HG02938 (cell line): ENCODE data around the gene KCNMA1.

Experiments
- ATAC-seq: cut with Tn5 transposase; IDR thresholded peaks from one replicate; pipeline ENCODE4 v1.9.1; 2021; ENCODE audit warnings: mild to moderate bottlenecking, moderate library complexity; ENCODE audit not compliant: unreplicated experiment

The KCNMA1 gene

GRCh38 chr10:77041636-77042258 is 595.9 kb downstream of the KCNMA1 start:
- ATAC-seq, result no peak

GRCh38 chr10:77038407-77038806 is 599.2 kb downstream of the KCNMA1 start:
- no peak for ATAC-seq

GRCh38 chr10:77037735-77038403 is 599.7 kb downstream of the KCNMA1 start:
- ATAC-seq, result no peak

DNA sequence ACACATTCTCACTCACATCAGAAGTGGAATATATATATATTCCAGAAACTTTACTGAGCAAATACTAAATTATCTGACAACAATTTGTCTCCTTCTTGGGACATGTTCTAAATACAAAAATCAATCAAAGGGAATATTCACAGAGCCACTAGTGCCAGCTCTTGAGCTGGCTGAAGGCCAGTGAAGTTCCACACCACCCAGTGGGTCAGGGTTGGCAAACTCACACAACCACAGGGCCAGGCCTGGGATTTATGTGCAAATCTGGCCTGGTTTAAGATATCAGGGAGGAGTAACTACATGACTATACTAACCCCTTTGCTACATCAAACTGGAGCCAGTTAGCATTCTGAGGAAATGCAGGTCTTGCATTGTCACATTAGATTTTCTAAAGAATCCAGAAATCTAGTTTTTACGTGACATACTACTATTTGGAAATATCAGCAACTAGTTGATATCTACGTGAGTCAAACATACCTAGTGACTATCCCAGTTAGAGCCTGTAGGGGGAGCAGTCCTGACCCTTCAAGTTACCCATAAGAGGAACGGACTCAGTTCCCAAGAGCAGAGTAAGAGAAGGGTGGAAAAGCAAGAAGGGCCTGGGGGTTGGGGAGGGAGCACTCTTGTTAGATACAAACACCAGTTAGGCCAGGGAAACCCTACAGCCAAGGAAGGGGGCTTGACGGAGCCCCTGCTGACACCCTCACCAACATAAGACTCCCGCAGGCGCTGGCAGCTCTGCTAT is 600.4 kb downstream of the KCNMA1 start:
- ATAC-seq, result no peak

DNA sequence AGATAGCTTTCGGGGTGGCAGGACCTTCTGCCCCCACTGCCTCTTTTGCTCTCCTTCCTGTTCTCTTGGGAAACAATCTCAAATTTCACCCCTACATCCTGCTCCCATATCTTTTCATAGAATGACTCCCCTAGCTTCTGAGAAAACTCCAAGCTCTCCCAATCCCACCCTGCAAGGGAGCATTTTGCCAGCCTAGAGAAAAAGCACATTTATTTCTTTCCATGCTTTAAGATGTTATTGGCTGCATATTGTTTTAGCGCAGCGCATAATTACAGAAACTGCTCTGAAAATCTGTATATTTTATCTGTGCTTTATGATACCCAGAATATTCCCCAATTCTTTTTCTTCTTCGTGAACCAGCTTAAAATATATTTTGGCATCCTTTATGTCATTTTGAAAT is 601.3 kb downstream of the KCNMA1 start:
- no peak for ATAC-seq

DNA sequence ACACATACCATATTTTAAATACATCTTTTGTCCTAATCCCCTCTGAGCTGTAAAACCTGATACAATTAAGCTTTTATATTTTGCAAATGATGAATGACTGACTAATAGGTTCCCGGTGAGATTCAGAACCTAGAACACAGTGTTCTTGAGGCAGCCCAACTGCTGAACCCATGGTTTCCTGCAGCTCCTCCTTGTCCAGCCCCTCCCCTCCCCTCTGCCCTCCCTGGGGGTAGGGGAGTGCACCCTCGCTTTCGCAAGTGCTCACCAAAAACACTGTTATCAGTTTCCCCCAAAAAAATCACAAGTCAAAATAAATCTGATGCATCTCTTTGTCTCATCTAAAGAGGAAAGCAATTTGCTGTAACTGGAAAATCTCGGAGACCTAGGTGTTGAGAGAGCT is 602.8 kb downstream of the KCNMA1 start:
- ATAC-seq, result no peak

DNA sequence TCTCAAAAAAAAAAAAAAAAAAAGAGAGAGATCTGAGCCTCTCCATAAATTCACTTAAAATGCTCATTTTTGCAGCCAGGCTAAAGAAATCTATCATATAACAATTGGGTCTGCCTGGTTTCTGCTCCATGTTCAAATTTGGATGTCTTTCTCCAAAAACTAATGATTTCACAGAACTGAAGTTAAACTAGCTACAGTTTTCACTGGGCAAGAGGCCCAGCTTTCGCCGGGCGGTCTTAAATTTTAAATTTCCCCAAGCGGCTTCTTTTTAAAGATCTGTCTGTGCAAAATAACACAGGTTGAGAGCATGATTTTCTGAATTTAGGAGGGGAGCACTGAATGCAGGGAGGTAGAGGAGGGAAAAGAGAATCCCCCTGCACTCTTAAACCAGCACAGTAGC is 603.4 kb downstream of the KCNMA1 start:
- no peak for ATAC-seq

DNA sequence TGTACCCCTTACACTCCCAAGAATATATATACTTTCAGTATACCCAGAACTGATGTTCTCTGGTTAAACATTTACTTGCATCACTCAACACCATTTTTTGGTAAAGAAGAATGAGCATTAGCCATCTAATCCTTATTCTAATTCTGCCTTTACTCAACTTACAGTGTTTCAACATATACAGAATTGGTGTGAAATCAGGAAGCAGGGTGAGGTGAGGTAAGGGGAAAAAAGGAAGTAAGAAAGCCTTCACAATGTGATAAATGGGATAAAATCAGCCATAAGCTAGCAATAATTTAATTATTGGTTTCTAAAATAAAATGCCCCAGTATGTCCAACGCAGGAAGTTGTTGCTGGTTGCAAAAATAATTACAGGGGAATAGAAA is 605.4 kb downstream of the KCNMA1 start:
- ATAC-seq, result no peak

DNA sequence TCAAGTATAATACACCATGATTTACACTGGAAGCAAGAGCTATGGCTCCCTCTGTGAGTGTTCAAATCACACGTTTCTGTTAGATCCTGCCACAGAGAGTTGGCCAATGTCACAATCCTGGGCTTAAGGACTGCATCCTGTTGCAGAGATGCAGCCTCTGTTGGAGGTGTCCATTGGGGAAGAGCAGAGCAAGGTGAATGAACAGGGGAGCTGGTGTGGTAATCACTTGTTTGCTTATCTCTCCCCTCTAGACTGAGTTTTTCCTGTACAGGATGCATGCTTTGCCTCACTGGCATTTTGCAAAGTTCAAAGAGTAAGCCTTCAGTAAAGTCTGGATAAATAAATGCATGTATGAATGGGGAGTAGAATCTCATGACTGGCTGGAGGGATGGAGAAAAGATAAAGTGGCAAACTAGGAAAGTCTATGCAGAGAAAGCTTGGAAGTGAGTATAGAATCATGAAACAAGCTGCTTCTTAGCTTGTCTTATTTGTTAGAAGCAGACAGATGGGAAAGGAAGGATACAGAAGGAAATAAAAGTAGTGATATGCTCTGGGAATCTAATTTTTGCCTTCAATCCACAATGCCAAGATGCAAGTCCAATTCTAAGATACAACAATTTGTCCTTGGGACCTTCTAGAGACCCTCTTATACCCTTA is 605.9 kb downstream of the KCNMA1 start:
- no peak for ATAC-seq

GRCh38 chr10:77030974-77031373 is 606.6 kb downstream of the KCNMA1 start:
- ATAC-seq, result no peak

- no peak for ATAC-seq
Observed at GRCh38 chr10:77029777-77030717, 607.6 kb downstream of the KCNMA1 start.

DNA sequence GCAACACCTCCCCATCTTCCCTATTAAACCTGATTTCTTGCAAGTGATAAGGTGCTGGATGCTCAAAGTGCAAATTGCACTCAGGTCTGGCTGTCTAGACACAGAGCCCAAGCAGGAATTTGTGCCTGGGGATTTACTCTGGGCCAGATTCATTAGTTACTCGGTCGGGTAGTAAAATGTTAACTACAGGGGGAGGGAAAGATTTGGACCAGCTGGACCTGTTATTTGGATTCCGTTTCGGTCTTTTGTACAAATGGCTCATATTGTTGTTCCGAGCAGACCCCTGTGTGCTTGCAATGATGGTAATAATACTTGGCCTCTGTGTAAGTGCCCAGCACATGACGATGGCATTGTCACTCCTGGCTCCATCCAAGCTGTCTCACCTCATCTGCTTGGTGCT is 609.6 kb downstream of the KCNMA1 start:
- ATAC-seq, result no peak

DNA sequence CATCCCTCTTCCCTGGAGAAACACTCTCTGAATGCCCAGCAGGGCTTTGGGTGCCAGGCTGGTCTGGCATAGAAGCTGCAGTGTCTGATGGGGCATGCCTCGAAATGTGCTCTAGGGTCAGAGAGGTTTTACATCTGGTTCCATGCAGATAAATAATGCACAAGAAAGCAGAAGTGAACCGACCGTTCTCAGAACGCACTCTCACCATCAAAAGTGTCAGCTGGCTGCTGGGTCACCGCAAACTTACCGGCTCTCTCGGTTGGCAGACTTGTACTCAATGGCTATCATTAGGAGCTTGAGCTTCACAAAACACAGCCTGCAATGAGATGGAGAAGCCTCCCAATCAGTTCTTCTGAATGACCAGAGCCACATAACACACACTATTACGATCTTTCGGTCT is 610.0 kb downstream of the KCNMA1 start:
- peak; percentile 96 for ATAC-seq

DNA sequence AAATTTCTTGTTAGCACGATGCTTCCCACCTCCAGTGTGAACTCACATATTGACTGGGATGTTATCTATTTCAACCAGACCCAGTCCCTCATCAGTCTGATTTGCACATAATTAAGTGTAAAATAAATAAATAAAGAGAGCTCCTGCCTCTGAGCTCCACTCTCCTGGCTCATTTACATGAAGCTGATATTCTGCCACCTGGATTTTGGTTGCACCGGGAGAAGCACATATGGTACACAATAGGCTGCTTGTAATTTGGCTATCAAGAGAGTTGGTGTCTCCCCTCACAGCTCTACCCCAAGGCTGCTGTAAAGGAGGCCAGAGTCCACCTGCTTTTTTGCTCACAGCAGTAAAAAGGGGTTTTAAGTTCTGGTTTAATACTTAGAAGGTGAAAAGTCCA is 610.5 kb downstream of the KCNMA1 start:
- no peak for ATAC-seq

DNA sequence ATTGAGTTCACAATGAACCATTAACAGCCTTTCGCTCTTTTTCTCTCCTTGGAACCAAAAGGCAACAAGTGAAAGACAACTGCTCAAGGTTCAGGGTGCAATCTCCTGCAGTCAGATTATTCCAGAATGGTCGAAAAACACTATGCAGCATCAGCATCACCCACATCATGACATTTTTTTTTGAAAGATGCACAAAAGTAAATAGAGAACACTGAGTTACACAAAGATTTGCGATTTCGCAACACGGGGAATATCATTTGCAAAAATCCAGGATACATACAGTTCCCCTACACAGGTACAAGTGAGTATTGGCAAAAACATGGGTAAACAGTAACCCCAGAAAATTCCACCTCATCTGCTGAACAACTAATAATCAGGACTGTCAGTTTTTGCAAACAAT is 611.5 kb downstream of the KCNMA1 start:
- ATAC-seq, result no peak

DNA sequence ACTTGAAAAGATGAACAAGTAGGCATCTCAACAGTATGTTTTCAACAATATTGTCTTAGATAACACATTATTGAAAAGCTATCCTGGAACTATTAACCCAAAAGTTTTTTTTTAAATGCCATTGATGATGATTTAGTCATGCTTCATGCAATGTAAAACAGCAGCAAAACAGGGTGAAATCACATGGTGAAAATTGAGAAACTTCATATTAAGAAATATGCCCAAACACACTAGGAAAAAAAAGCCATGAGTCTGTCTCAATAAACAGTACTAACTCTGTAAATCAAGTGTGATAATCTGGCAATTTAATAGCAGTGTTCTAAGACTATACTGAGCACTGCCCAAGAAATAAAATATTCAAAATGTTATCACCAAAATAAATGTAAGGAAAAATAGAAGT is 613.1 kb downstream of the KCNMA1 start:
- no peak for ATAC-seq

DNA sequence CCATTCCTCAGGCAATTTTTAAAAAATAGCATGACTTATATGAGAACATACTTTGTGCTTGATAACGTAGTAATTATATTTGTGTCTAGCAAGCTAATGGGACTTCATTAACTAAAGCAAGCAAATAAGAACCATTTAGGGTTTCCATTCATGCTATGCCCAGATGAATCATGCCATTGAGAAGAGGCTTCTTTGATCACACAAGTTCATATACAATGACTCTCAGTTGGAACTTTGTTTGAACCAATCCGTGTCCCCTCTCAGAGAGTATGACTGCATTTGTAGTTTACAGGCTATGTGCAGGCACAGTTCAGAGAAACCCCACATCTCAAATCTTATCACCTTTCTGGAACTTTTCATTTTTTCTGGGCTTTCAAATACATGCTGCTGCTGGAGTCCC is 614.2 kb downstream of the KCNMA1 start:
- ATAC-seq, result no peak

DNA sequence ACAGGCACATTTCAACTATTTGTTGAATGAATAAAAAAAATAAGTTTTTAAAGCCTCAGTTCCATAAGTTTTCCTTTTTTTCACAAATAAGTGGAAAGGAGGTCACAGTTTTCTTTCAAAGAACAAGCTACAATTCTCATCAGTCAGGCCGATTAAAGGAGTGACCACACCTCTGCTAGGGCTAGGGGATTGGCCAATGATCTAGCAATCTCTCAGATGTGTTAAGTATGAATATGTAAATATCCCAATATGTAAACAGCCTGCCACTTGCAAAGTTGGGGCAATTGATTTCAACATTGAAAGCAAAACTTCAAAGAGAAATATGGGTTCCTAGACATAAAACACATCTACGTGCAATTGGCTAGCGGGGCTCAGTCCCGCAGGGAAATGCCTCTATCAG is 614.9 kb downstream of the KCNMA1 start:
- no peak for ATAC-seq

DNA sequence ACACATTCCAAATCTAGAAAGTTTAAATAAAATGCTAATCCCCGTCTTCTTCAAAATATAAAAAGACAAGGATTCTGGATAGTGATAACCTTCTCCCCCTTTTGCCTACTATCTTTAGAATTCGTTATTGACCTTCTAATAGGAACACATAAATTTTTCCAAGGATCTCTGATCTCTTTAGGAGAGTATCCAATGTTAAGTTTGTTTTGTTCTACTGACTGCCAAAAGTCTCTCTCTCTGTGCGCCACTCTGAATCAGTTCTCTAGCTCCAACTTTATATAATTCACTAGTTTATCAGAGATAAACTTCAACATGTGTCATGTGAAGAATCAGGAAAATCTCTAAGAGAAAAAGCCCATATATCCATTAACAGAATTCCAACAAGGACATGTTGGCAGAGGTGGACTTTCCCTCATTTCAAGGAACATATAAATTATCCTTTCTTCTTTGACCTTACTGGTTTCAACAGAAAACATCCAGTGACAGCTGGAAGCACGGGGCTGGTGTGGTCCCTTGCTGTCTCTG is 615.6 kb downstream of the KCNMA1 start:
- no peak for ATAC-seq

GRCh38 chr10:77020426-77021040 is 617.1 kb downstream of the KCNMA1 start:
- ATAC-seq, result no peak
